Measurements from ENCODE around the gene GLTP. TPM values are rescaled to one million over a fixed set of nuclear protein-coding genes. Genes with fewer than 3 reads are reported as not detected.

Gene GLTP
- total and polyA plus RNA-seq, 2 of the 13 experiments (the other 11 are each of a cell fraction or from before 2014, with no cell fraction given), result 10.7 to 12.9 TPM

DNA sequence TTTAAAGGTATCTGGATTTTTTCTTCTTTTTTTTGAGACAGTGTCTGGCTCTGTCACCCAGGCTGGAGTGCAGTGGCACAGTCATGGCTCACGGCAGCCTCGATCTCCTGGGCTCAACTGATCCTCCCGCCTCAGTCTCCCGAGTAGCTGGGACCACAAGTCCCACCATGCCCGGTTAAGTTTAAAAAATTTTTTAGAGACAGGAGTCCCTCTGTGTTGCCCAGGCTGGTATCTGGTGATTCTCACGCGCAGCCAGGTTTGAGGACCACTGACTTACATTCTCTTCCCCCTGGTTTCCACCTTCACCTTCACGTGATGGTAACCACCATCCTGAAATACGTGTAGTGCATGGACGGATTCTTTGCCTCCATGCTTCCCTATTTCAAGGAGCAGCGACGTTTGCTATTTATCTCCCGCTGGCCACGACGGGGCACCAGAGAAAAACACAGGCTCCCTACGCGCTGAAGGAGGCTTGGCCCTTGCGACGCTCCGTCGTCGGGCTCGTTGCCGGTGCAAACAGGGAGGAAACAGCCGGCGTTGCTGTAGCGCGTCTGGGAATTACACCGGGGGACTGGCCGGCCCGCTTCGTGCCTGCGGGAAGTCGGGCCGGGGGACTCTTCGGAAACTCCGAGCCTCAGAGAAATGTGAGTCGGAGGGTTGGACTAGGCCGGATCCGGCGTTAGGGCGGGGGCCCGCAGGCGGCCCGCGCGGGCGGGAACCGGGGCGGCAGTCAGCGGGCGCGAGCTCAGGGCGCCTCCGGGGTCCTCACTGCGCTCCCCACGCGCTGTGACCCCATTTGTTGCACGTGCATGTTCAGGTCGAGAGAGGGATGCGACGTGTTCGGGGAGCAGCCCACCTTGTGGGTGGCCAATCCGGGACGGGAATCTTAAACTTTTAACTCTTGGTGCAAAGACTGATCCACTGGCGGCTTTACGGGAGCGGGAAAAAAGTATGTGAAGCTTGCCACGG lies 19.7 kb upstream of the GLTP start, which contains the start of gene TCHP:
TCHP (plus strand) TSS at position 492 of the 969 bp plus-strand sequence. CDS start 2,753 bp downstream, outside the sequence.
- Histone ChIP-seq H3K36me3 (replicated peaks in 1 of 2; ENCODE audit: control insufficient read depth in 1 of 2, insufficient read depth in 2 of 2, low read length in 2 of 2) (peaks cover 4 to 21% of the 10 kb centered on the region in 2 experiments), H3K79me2 (ENCODE audit: insufficient read depth, low read length) (peaks cover 18% of the 10 kb centered on the region), H3K4me2 (ENCODE audit: low read depth, low read length) (peak within 1 kb of the TSS; percentile 96), H3K4me1 (ENCODE audit: insufficient read depth, low read length) (peaks cover 49% of the 10 kb centered on the region), H3K9me3 (ENCODE audit: low read length) (no peaks in the 10 kb centered on the region), H2AFZ (ENCODE audit: low read length) (peak within 1 kb of the TSS; percentile 96), H3K9ac (ENCODE audit: insufficient read depth, low read depth, low read length) (peak within 1 kb of the TSS; percentile 83), H3K27ac (ENCODE audit: extremely low read length, insufficient read depth, low read length) (peak within 1 kb of the TSS; percentile 74), H4K20me1 (ENCODE audit: insufficient read depth, low read length) (no peaks in the 10 kb centered on the region), H3K4me3 (replicated peaks in 1 of 3; ENCODE audit: insufficient read depth in 1 of 3, low read depth in 2 of 3, low read length in 3 of 3) (peak within 1 kb of the TSS; percentile 68 to 81 (median 76)), H3K27me3 (ENCODE audit: control insufficient read depth in 1 of 2, insufficient read depth in 2 of 2, low read length in 2 of 2) (no peaks in the 10 kb centered on the region; a peak in 1 of 5 replicates)
- POLR2A ChIA-PET, result interaction anchor here (0.6 to 2.0 kb wide), 6 partner anchors 9 to 224 kb away, joined by 3 to 6 read pairs (median 4); no protein-coding TSS in a partner anchor
- peak; percentile 73 for DNase-seq (ENCODE audit: low spot score)
- TSS peak; percentile 61 for BruUV-seq (replicated peaks)
- intact Hi-C loops (cut with micrococcal nuclease; ENCODE audit: unreplicated experiment) (no loop called here), in situ Hi-C loops (cut with HindIII; ENCODE audit: extremely low pct_ligation_motif_present, low pct_unique_long_range_greater_than_20kb) (no loop called here)
- ATAC-seq, result peak; percentile 89
- WGBS (ENCODE audit: low lambda C conversion rate), result 3% methylated on average over 29 of the region's 69 CpGs
- CTCF ChIA-PET (ENCODE audit: low intra/inter-chr PET ratio, low total read pairs), result interaction anchor here (1.1 kb wide), 1 partner anchor 95 kb away, joined by 3 read pairs; no protein-coding TSS in a partner anchor
- peak; percentile 87 for FAIRE-seq
- peak; percentile 86 for TF ChIP-seq ATF7-NPFF (CRISPR knock-in tag; IDR thresholded peaks at IDR 0.05; ENCODE audit: low read depth)
- TF ChIP-seq FOXK1 (CRISPR knock-in tag; IDR thresholded peaks at IDR 0.05; ENCODE audit: borderline replicate concordance, low read depth), result peak; percentile 86; the same call in 1 of the 2 replicates
- TF ChIP-seq, protein P1, sequence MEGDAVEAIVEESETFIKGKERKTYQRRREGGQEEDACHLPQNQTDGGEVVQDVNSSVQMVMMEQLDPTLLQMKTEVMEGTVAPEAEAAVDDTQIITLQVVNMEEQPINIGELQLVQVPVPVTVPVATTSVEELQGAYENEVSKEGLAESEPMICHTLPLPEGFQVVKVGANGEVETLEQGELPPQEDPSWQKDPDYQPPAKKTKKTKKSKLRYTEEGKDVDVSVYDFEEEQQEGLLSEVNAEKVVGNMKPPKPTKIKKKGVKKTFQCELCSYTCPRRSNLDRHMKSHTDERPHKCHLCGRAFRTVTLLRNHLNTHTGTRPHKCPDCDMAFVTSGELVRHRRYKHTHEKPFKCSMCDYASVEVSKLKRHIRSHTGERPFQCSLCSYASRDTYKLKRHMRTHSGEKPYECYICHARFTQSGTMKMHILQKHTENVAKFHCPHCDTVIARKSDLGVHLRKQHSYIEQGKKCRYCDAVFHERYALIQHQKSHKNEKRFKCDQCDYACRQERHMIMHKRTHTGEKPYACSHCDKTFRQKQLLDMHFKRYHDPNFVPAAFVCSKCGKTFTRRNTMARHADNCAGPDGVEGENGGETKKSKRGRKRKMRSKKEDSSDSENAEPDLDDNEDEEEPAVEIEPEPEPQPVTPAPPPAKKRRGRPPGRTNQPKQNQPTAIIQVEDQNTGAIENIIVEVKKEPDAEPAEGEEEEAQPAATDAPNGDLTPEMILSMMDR (CRISPR knock-in tag; IDR thresholded peaks at IDR 0.05), result peak; percentile 81
- TF ChIP-seq, protein P2, sequence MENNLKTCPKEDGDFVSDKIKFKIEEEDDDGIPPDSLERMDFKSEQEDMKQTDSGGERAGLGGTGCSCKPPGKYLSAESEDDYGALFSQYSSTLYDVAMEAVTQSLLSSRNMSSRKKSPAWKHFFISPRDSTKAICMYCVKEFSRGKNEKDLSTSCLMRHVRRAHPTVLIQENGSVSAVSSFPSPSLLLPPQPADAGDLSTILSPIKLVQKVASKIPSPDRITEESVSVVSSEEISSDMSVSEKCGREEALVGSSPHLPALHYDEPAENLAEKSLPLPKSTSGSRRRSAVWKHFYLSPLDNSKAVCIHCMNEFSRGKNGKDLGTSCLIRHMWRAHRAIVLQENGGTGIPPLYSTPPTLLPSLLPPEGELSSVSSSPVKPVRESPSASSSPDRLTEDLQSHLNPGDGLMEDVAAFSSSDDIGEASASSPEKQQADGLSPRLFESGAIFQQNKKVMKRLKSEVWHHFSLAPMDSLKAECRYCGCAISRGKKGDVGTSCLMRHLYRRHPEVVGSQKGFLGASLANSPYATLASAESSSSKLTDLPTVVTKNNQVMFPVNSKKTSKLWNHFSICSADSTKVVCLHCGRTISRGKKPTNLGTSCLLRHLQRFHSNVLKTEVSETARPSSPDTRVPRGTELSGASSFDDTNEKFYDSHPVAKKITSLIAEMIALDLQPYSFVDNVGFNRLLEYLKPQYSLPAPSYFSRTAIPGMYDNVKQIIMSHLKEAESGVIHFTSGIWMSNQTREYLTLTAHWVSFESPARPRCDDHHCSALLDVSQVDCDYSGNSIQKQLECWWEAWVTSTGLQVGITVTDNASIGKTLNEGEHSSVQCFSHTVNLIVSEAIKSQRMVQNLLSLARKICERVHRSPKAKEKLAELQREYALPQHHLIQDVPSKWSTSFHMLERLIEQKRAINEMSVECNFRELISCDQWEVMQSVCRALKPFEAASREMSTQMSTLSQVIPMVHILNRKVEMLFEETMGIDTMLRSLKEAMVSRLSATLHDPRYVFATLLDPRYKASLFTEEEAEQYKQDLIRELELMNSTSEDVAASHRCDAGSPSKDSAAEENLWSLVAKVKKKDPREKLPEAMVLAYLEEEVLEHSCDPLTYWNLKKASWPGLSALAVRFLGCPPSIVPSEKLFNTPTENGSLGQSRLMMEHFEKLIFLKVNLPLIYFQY (CRISPR knock-in tag; IDR thresholded peaks at IDR 0.05; ENCODE audit: borderline replicate concordance), result 0 out of 2 replicates have a peak, but pooled peaks have one; percentile 56
- no peak for TF ChIP-seq FIP1L1 (IDR thresholded peaks at IDR 0.05; ENCODE audit: borderline replicate concordance, insufficient read depth, low read depth, low read length)
- no peak for TF ChIP-seq NFIB (CRISPR knock-in tag; IDR thresholded peaks at IDR 0.05; ENCODE audit: borderline replicate concordance)
- TF ChIP-seq ZNF720 (CRISPR knock-in tag; IDR thresholded peaks at IDR 0.05), result 0 out of 2 replicates have a peak, but pooled peaks have one; percentile 63
- TF ChIP-seq, protein P3, sequence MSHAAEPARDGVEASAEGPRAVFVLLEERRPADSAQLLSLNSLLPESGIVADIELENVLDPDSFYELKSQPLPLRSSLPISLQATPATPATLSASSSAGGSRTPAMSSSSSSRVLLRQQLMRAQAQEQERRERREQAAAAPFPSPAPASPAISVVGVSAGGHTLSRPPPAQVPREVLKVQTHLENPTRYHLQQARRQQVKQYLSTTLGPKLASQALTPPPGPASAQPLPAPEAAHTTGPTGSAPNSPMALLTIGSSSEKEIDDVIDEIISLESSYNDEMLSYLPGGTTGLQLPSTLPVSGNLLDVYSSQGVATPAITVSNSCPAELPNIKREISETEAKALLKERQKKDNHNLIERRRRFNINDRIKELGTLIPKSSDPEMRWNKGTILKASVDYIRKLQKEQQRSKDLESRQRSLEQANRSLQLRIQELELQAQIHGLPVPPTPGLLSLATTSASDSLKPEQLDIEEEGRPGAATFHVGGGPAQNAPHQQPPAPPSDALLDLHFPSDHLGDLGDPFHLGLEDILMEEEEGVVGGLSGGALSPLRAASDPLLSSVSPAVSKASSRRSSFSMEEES (CRISPR knock-in tag; IDR thresholded peaks at IDR 0.05), result no peak
- TF ChIP-seq POLR2A (IDR thresholded peaks at IDR 0.05; ENCODE audit: insufficient read depth in 1 of 2, low read depth in 2 of 2, low read length in 2 of 2), result peak; percentile 64 to 69
- no peak for TF ChIP-seq RBAK (CRISPR knock-in tag; IDR thresholded peaks at IDR 0.05)
- TF ChIP-seq BRD4 (CRISPR knock-in tag; IDR thresholded peaks at IDR 0.05), result no peak
- peak; percentile 54; the same call in 1 of the 2 replicates for TF ChIP-seq ELF3 (CRISPR knock-in tag; IDR thresholded peaks at IDR 0.05)
- TF ChIP-seq TAF1 (CRISPR knock-in tag; IDR thresholded peaks at IDR 0.05), result peak; percentile 71
- TF ChIP-seq ZNF225 (CRISPR knock-in tag; IDR thresholded peaks at IDR 0.05), result no peak
- TF ChIP-seq PHF5A (CRISPR knock-in tag; IDR thresholded peaks at IDR 0.05; ENCODE audit: low read depth, unreplicated experiment), result peak; percentile 34
- 0 out of 2 replicates have a peak, but pooled peaks have one; percentile 54 for TF ChIP-seq PPARG (CRISPR knock-in tag; conservative IDR thresholded peaks at IDR 0.05)
